Lower lobe of right lung (tissue), 2 donors: Measurements from ENCODE around the gene ALS2CL. TPM values are rescaled to one million over a fixed set of nuclear protein-coding genes. Genes with fewer than 3 reads are reported as not detected.

Source experiments
- ATAC-seq, 2 donors: fragments of 200-7000 bp; cut with Tn5 transposase; one replicate each; pipeline ENCODE4 v1.9.1; 2020 to 2022; ENCODE audit warnings: mild to moderate bottlenecking in 2 of 2, moderate library complexity in 2 of 2
- DNase-seq: peaks from one replicate; pipeline ENCODE4 v3.0.0-alpha.2; 2020
- H3K27ac ChIP-seq: fragments of 200-600 bp; one replicate; pipeline ENCODE4 v1.8.0; 2022
- H3K27me3 ChIP-seq: fragments of 200-600 bp; one replicate; pipeline ENCODE4 v1.8.0; 2022; ENCODE audit warnings: low read depth
- H3K36me3 ChIP-seq: fragments of 200-600 bp; one replicate; pipeline ENCODE4 v1.8.0; 2022; ENCODE audit warnings: mild to moderate bottlenecking
- H3K4me1 ChIP-seq: fragments of 200-600 bp; one replicate; pipeline ENCODE4 v1.8.0; 2022
- H3K4me3 ChIP-seq: fragments of 200-600 bp; one replicate; pipeline ENCODE4 v1.8.0; 2022; ENCODE audit warnings: mild to moderate bottlenecking
- H3K9me3 ChIP-seq: fragments of 200-600 bp; one replicate; pipeline ENCODE4 v1.8.0; 2022
- CTCF ChIP-seq: fragments of 200-600 bp; IDR thresholded peaks from one replicate; pipeline ENCODE4 v1.8.0; 2022; ENCODE audit warnings: antibody characterized with exemption, mild to moderate bottlenecking
- intact Hi-C: fragments of 100-400 bp; cut with DNase I; formaldehyde crosslinking; loops from one replicate; pipeline ENCODE4 v1.11.0; 2022
- total RNA-seq: library from RNA; stranded (reverse); fragmentation: NEBNext Ultra II Directional; extraction: Animal tissue kit (Norgen Biotek cat#: 25700); gene quantifications from one replicate; pipeline ENCODE4 v1.2.1, GENCODE V29; 2021
- donor health status: DM: no; HTN: yes; CAD: no; lungs with severe emphysema.

ALS2CL gene
- total RNA-seq, 1 donor from 2014 or later = 59.7 TPM

GRCh38 chr3:46692566-46692990 is 901 bp downstream of the ALS2CL start:
- peaks cover 13% of the 10 kb centered on the region for H3K36me3 ChIP-seq
- peak; percentile 92 for DNase-seq
- peaks cover 78% of the 10 kb centered on the region for H3K4me1 ChIP-seq
- H3K9me3 ChIP-seq = no peaks in the 10 kb centered on the region
- peaks cover 6% of the 10 kb centered on the region for H3K27me3 ChIP-seq
- H3K4me3 ChIP-seq = peak overlapping the region; percentile 81
- ATAC-seq = peak; percentile 82 to 84
- intact Hi-C loops = no loop called here
- TF ChIP-seq CTCF = no peak
- H3K27ac ChIP-seq = peak overlapping the region; percentile 90

- peaks cover 6% of the 10 kb centered on the region for H3K27me3 ChIP-seq
- peak overlapping the region; percentile 2 for H3K4me3 ChIP-seq
- DNase-seq (peak; percentile 78), ATAC-seq (peak; percentile 29 to 42)
- no peak for TF ChIP-seq CTCF
- H3K27ac ChIP-seq = peak overlapping the region; percentile 90
- no peaks in the 10 kb centered on the region for H3K9me3 ChIP-seq
- H3K4me1 ChIP-seq = peaks cover 65% of the 10 kb centered on the region
- peaks cover 28% of the 10 kb centered on the region for H3K36me3 ChIP-seq
- intact Hi-C loops = no loop called here
Observed at GRCh38 chr3:46690798-46691197, 2.7 kb downstream of the ALS2CL start.

- TF ChIP-seq CTCF = no peak
- Histone ChIP-seq H3K27ac (no peak overlapping the region), H3K4me1 (peaks cover 12% of the 10 kb centered on the region), H3K27me3 (no peaks in the 10 kb centered on the region), H3K4me3 (no peak overlapping the region), H3K36me3 (peaks cover 79% of the 10 kb centered on the region), H3K9me3 (no peaks in the 10 kb centered on the region)
- no peak for ATAC-seq
- intact Hi-C loops = no loop called here
- DNase-seq = no peak
Observed at GRCh38 chr3:46685446-46685845, 8.0 kb downstream of the ALS2CL start.

GRCh38 chr3:46684891-46685290 is 8.6 kb downstream of the ALS2CL start:
- Histone ChIP-seq H3K27ac (no peak overlapping the region), H3K9me3 (no peaks in the 10 kb centered on the region), H3K4me1 (peaks cover 7% of the 10 kb centered on the region), H3K4me3 (no peak overlapping the region), H3K27me3 (no peaks in the 10 kb centered on the region), H3K36me3 (peaks cover 85% of the 10 kb centered on the region)
- ATAC-seq = no peak
- no peak for TF ChIP-seq CTCF
- intact Hi-C loops = no loop called here
- no peak for DNase-seq

GRCh38 chr3:46682974-46683373 is 10.5 kb downstream of the ALS2CL start:
- H3K27ac ChIP-seq = no peak overlapping the region
- H3K4me3 ChIP-seq = no peak overlapping the region
- peaks cover 80% of the 10 kb centered on the region for H3K36me3 ChIP-seq
- ATAC-seq (no peak), DNase-seq (no peak)
- intact Hi-C loops = no loop called here
- no peaks in the 10 kb centered on the region for H3K9me3 ChIP-seq
- no peak for TF ChIP-seq CTCF
- no peaks in the 10 kb centered on the region for H3K4me1 ChIP-seq
- no peaks in the 10 kb centered on the region for H3K27me3 ChIP-seq
